Stimulated activated naive CD8-positive, alpha-beta T cell treated with anti-CD3 and anti-CD28 coated beads, Interleukin-15, Interleukin-2, amounts not matched to agents 100 ng/mL and 50 ng/mL, for 24 hours (primary cell): ENCODE results near the gene LGALSL.
"Not testable (repeated sequence)": the region's sequence is repeated elsewhere in the genome, so short reads cannot be mapped to it uniquely, and the experiment has no call there.

Experiments
- H3K27ac Mint-ChIP-seq: one replicate; pipeline ENCODE4 v1.8.0; 2021; ENCODE audit warnings: mild to moderate bottlenecking, mixed read lengths
- H3K27me3 Mint-ChIP-seq: one replicate; pipeline ENCODE4 v1.8.0; 2021; ENCODE audit warnings: mixed read lengths
- H3K36me3 Mint-ChIP-seq: one replicate; pipeline ENCODE4 v1.8.0; 2021; ENCODE audit warnings: low read depth, mixed read lengths
- H3K4me1 Mint-ChIP-seq: one replicate; pipeline ENCODE4 v1.8.0; 2021; ENCODE audit warnings: low read depth, mixed read lengths
- H3K4me3 Mint-ChIP-seq: one replicate; pipeline ENCODE4 v1.8.0; 2021; ENCODE audit warnings: mild to moderate bottlenecking, mixed read lengths
- H3K9me3 Mint-ChIP-seq: one replicate; pipeline ENCODE4 v1.8.0; 2021; ENCODE audit warnings: mixed read lengths

Gene LGALSL

GRCh38 chr2:64426183-64426952 lies 27.6 kb upstream of the LGALSL start:
- Mint-ChIP-seq H3K36me3 (no peaks in the 10 kb centered on the region), H3K27me3 (peaks cover 16% of the 10 kb centered on the region), H3K9me3 (no peaks in the 10 kb centered on the region), H3K27ac (no peak overlapping the region), H3K4me3 (no peak overlapping the region), H3K4me1 (no peaks in the 10 kb centered on the region)

GRCh38 chr2:64434039-64434657 lies 19.8 kb upstream of the LGALSL start:
- H3K4me1 Mint-ChIP-seq, result no peaks in the 10 kb centered on the region
- peaks cover 34% of the 10 kb centered on the region for H3K27me3 Mint-ChIP-seq
- H3K27ac Mint-ChIP-seq, result no peak overlapping the region
- no peaks in the 10 kb centered on the region for H3K9me3 Mint-ChIP-seq
- no peaks in the 10 kb centered on the region for H3K36me3 Mint-ChIP-seq
- H3K4me3 Mint-ChIP-seq, result no peak overlapping the region

GRCh38 chr2:64437883-64438282 lies 16.1 kb upstream of the LGALSL start:
- Mint-ChIP-seq H3K27me3 (peaks cover 33% of the 10 kb centered on the region), H3K36me3 (no peaks in the 10 kb centered on the region), H3K4me3 (no peak overlapping the region), H3K4me1 (no peaks in the 10 kb centered on the region), H3K9me3 (no peaks in the 10 kb centered on the region), H3K27ac (no peak overlapping the region)

GRCh38 chr2:64439194-64439593 lies 14.8 kb upstream of the LGALSL start:
- Mint-ChIP-seq H3K27ac (no peak overlapping the region), H3K27me3 (peaks cover 31% of the 10 kb centered on the region), H3K4me3 (no peak overlapping the region), H3K4me1 (no peaks in the 10 kb centered on the region), H3K36me3 (no peaks in the 10 kb centered on the region), H3K9me3 (no peaks in the 10 kb centered on the region)

GRCh38 chr2:64440843-64441242 lies 13.1 kb upstream of the LGALSL start:
- peaks cover 29% of the 10 kb centered on the region for H3K27me3 Mint-ChIP-seq
- H3K27ac Mint-ChIP-seq, result no peak overlapping the region
- no peak overlapping the region for H3K4me3 Mint-ChIP-seq
- no peaks in the 10 kb centered on the region for H3K4me1 Mint-ChIP-seq
- H3K36me3 Mint-ChIP-seq, result no peaks in the 10 kb centered on the region
- H3K9me3 Mint-ChIP-seq, result no peaks in the 10 kb centered on the region

GRCh38 chr2:64442277-64442676 lies 11.7 kb upstream of the LGALSL start:
- Mint-ChIP-seq H3K27ac (no peak overlapping the region), H3K36me3 (no peaks in the 10 kb centered on the region), H3K27me3 (peaks cover 30% of the 10 kb centered on the region)

DNA sequence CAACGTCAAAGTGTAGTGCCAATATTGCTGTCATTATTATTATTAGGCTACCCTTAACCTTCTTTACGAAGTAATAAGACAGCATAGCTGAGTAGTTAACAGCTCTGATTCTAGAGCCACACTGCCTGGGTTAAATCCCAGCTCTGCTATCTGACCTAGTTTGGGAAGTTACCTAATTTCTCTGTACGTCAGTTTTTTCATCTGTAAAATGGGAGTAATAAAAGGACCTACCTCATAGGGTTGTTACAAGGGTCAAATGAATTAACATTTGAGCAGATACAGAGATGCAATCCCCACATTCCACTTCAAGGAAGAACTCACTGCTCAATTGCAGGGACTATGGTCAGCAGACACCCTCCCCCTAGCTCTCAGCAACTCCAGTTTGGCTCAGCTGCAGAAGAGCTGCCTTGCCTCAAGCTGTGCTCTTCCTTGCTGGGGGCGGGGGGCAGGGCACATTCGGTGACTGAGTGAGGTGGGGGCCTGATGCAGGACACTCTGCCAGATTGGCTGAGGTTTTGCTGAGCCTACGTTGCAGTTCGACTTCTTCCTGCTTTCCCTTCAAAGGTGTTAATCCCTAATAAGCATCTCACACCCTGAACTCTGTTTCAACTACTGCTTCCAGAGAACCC lies 11.0 kb upstream of the LGALSL start:
- H3K27ac Mint-ChIP-seq, result no peak overlapping the region
- H3K9me3 Mint-ChIP-seq, result no peaks in the 10 kb centered on the region
- H3K36me3 Mint-ChIP-seq, result no peaks in the 10 kb centered on the region
- H3K27me3 Mint-ChIP-seq, result peaks cover 30% of the 10 kb centered on the region
- no peak overlapping the region for H3K4me3 Mint-ChIP-seq
- H3K4me1 Mint-ChIP-seq, result no peaks in the 10 kb centered on the region

More at GRCh38 chr2:64442277-64442676, 11.7 kb upstream of the LGALSL start:
- no peaks in the 10 kb centered on the region for H3K4me1 Mint-ChIP-seq
- no peak overlapping the region for H3K4me3 Mint-ChIP-seq
- H3K9me3 Mint-ChIP-seq, result no peaks in the 10 kb centered on the region

DNA sequence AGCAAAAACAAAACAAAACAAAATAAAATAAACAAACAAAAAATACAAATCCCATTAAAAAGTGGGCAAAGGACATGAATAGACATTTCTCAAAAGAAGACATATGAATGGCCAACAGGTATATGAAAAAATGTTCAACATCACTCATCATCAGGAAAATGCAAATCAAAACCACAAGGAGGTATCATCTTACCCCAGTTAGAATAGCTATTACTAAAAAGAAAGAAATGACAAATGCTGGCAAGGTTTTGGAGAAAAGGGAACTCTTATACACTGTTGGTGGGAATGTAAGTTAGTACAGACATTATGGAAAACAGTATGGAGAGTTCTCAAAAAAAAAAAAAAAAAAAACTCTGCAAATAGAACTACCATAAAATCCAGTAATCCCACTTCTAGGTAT lies 8.0 kb upstream of the LGALSL start:
- not testable (repeated sequence) for H3K36me3 Mint-ChIP-seq, H3K4me3 Mint-ChIP-seq, H3K27ac Mint-ChIP-seq, H3K4me1 Mint-ChIP-seq, H3K9me3 Mint-ChIP-seq
- peaks cover 17% of the 10 kb centered on the region for H3K27me3 Mint-ChIP-seq

GRCh38 chr2:64447317-64448040 lies 6.5 kb upstream of the LGALSL start:
- Mint-ChIP-seq H3K36me3 (no peaks in the 10 kb centered on the region), H3K4me3 (no peak overlapping the region), H3K9me3 (no peaks in the 10 kb centered on the region), H3K27ac (no peak overlapping the region), H3K4me1 (no peaks in the 10 kb centered on the region), H3K27me3 (peaks cover 14% of the 10 kb centered on the region)

- H3K4me3 Mint-ChIP-seq, result no peak overlapping the region
- no peaks in the 10 kb centered on the region for H3K4me1 Mint-ChIP-seq
- H3K9me3 Mint-ChIP-seq, result no peaks in the 10 kb centered on the region
- no peak overlapping the region for H3K27ac Mint-ChIP-seq
- no peaks in the 10 kb centered on the region for H3K36me3 Mint-ChIP-seq
- H3K27me3 Mint-ChIP-seq, result peaks cover 13% of the 10 kb centered on the region
Measured at GRCh38 chr2:64448041-64448426, 5.9 kb upstream of the LGALSL start.

DNA sequence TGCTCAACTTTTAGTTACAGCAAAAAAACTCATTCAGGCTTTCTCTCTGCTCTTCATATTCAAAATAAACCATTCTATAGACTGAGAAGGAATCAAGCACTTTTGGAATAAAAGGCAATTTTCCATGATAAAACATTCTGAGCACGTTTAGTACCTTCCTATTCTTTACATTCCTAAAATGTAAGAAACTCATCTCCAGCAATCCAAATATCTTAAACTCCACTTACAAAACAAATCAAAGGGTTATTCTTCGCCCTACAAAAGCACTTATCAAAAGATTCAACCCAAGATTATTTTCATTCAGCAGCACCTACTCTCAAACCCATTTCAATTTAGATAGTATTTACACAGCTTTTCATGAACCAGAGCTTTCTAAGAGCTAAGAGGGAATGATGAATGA lies 2.9 kb upstream of the LGALSL start:
- H3K27me3 Mint-ChIP-seq, result peaks cover 13% of the 10 kb centered on the region
- peaks cover 7% of the 10 kb centered on the region for H3K4me1 Mint-ChIP-seq
- no peak overlapping the region for H3K4me3 Mint-ChIP-seq
- H3K36me3 Mint-ChIP-seq, result no peaks in the 10 kb centered on the region
- no peaks in the 10 kb centered on the region for H3K9me3 Mint-ChIP-seq
- H3K27ac Mint-ChIP-seq, result no peak overlapping the region

- H3K9me3 Mint-ChIP-seq, result no peaks in the 10 kb centered on the region
- peak overlapping the region; percentile 80 for H3K4me3 Mint-ChIP-seq
- H3K36me3 Mint-ChIP-seq, result no peaks in the 10 kb centered on the region
- H3K27ac Mint-ChIP-seq, result no peak overlapping the region
- H3K4me1 Mint-ChIP-seq, result peaks cover 7% of the 10 kb centered on the region
- H3K27me3 Mint-ChIP-seq, result peaks cover 15% of the 10 kb centered on the region
Measured at GRCh38 chr2:64454386-64455332, 697 bp downstream of the LGALSL start.

DNA sequence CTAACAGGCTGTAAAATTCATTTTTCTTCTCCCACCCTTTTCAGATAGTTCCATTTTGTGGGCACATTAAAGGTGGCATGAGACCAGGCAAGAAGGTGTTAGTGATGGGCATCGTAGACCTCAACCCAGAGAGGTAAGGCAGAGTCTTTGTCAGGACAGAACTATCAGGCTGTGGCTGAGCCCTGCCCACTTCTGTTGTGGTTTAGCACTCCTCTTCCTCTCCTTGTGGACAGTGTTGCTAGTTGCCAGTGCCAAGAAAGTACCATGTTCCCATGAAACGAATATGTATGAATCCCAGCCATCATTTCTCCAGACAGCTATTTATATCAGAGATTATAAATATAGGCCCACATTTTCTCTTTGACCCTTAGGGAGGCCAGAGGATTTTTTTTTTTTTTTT lies 1.6 kb downstream of the LGALSL start:
- peaks cover 7% of the 10 kb centered on the region for H3K4me1 Mint-ChIP-seq
- no peaks in the 10 kb centered on the region for H3K36me3 Mint-ChIP-seq
- no peak overlapping the region for H3K27ac Mint-ChIP-seq
- H3K27me3 Mint-ChIP-seq, result peaks cover 15% of the 10 kb centered on the region
- H3K9me3 Mint-ChIP-seq, result no peaks in the 10 kb centered on the region
- H3K4me3 Mint-ChIP-seq, result peak overlapping the region; percentile 80

- Mint-ChIP-seq H3K4me3 (no peak overlapping the region), H3K27me3 (peaks cover 15% of the 10 kb centered on the region), H3K9me3 (no peaks in the 10 kb centered on the region), H3K36me3 (no peaks in the 10 kb centered on the region), H3K4me1 (peaks cover 7% of the 10 kb centered on the region), H3K27ac (no peak overlapping the region)
Measured at GRCh38 chr2:64456293-64456692, 2.3 kb downstream of the LGALSL start.
